T-helper 9 cell (primary cell): Measurements from ENCODE around the gene ZNF462.
"Not testable (repeated sequence)": the region's sequence is repeated elsewhere in the genome, so short reads cannot be mapped to it uniquely, and the experiment has no call there.

Experiments
- DNase-seq: peaks from one replicate; pipeline ENCODE4 v3.0.0-alpha.2; 2020

Gene ZNF462

GRCh38 chr9:106963684-106964083, 100.7 kb downstream of the ZNF462 start:
- no peak for DNase-seq

GRCh38 chr9:106964329-106964728, 101.4 kb downstream of the ZNF462 start:
- DNase-seq: no peak

GRCh38 chr9:106964822-106965525, 102.0 kb downstream of the ZNF462 start:
- no peak for DNase-seq

- DNase-seq: no peak
These were observed 103.5 kb downstream of the ZNF462 start for GRCh38 chr9:106966481-106966880.

- no peak for DNase-seq
These were observed 106.7 kb downstream of the ZNF462 start for GRCh38 chr9:106969696-106970095.

GRCh38 chr9:106970219-106970975, 107.4 kb downstream of the ZNF462 start:
- no peak for DNase-seq

GRCh38 chr9:106970976-106971457, 108.1 kb downstream of the ZNF462 start:
- DNase-seq: no peak

- DNase-seq: no peak
These were observed 109.1 kb downstream of the ZNF462 start for GRCh38 chr9:106972082-106972481.

GRCh38 chr9:106974341-106974740, 111.4 kb downstream of the ZNF462 start:
- DNase-seq: no peak

- DNase-seq: no peak
These were observed 113.8 kb downstream of the ZNF462 start for GRCh38 chr9:106976772-106977171.

GRCh38 chr9:106980551-106981101, 117.7 kb downstream of the ZNF462 start:
- no peak for DNase-seq

GRCh38 chr9:106981396-106982287, 118.7 kb downstream of the ZNF462 start:
- DNase-seq: no peak

GRCh38 chr9:106982636-106983035, 119.7 kb downstream of the ZNF462 start:
- no peak for DNase-seq

- no peak for DNase-seq
These were observed 120.4 kb downstream of the ZNF462 start for GRCh38 chr9:106983346-106983745.

GRCh38 chr9:106989904-106990303, 126.9 kb downstream of the ZNF462 start:
- not testable (repeated sequence) for DNase-seq

- DNase-seq: no peak
These were observed 129.2 kb downstream of the ZNF462 start for GRCh38 chr9:106992186-106992585.

- DNase-seq: no peak
These were observed 130.6 kb downstream of the ZNF462 start for GRCh38 chr9:106993603-106994002.

- no peak for DNase-seq
These were observed 131.5 kb downstream of the ZNF462 start for GRCh38 chr9:106994463-106994862.

GRCh38 chr9:107000218-107000617, 137.3 kb downstream of the ZNF462 start:
- no peak for DNase-seq

- no peak for DNase-seq
These were observed 142.2 kb downstream of the ZNF462 start for GRCh38 chr9:107005201-107005600.

GRCh38 chr9:107007402-107007801, 144.4 kb downstream of the ZNF462 start:
- no peak for DNase-seq

GRCh38 chr9:107008011-107008410, 145.0 kb downstream of the ZNF462 start:
- no peak for DNase-seq

- no peak for DNase-seq
These were observed 145.5 kb downstream of the ZNF462 start for GRCh38 chr9:107008447-107008846.
